GM12892 (cell line): ENCODE data around the gene CACNA2D2.

Source experiments
- POLR2A ChIP-seq: IDR thresholded peaks from 2 replicates; pipeline ENCODE4 v1.6.1; 2011; ENCODE audit warnings: low read depth, low read length, control low read depth
- POLR2AphosphoS5 ChIP-seq: IDR thresholded peaks from 2 replicates; pipeline ENCODE4 v1.6.1; 2011; ENCODE audit warnings: low read depth, low read length, control low read depth
- TAF1 ChIP-seq: IDR thresholded peaks from 2 replicates; pipeline ENCODE4 v1.6.1; 2011; ENCODE audit warnings: low read depth, mild to moderate bottlenecking, control low read depth, low read length, borderline replicate concordance

- TF ChIP-seq POLR2A (no peak), TAF1 (no peak), POLR2AphosphoS5 (no peak)
Observed at GRCh38 chr3:50390508-50391224, 112.8 kb downstream of the CACNA2D2 start.
